Endothelial cell of umbilical vein (primary cell): ENCODE data around the gene UBE2S. TPM values are rescaled to one million over a fixed set of nuclear protein-coding genes. Genes with fewer than 3 reads are reported as not detected.
A peak's percentile ranks its signal among the peaks of the same experiment; 100 is the strongest.

Experiments
- BruUV-seq: library from RNA; stranded (reverse); fragments of 400-500 nt; replicated peaks from 2 replicates; lab custom pipeline; 2021; lab: Mats Ljungman, UMichigan
- CTCF ChIA-PET: fragments of 300-600, 350-600 bp; sonication (Branson Sonifier 250); formaldehyde crosslinking; loops from one replicate; lab custom pipeline; 2021; ENCODE audit warnings: antibody characterized with exemption, inconsistent platforms; lab: Charles Lee
- POLR2A ChIA-PET: fragments of 300-600, 350-600 bp; sonication (Branson Sonifier 250); formaldehyde crosslinking; loops from one replicate; lab custom pipeline; 2021; ENCODE audit warnings: antibody characterized with exemption, inconsistent platforms; lab: Charles Lee
- DNase-seq: peaks from one replicate; pipeline ENCODE4 v3.0.0-alpha.2; 2011; ENCODE audit warnings: low read depth, low spot score
- FAIRE-seq: peaks from 2 replicates; lab custom pipeline; 2011; peaks lifted over from hg19 to GRCh38; lab: Jason Lieb, UNC
- H2AFZ ChIP-seq: 2 replicates; pipeline ENCODE4 v1.6.0; 2012; ENCODE audit warnings: low read depth, low read length, control low read depth, inconsistent platforms
- H3K27ac ChIP-seq: 2 replicates; pipeline ENCODE4 v1.5.1; 2011; ENCODE audit warnings: low read depth, mild to moderate bottlenecking, control low read depth, low read length, moderate library complexity; ENCODE audit not compliant: insufficient read depth
- H3K27me3 ChIP-seq, 2 experiments: 2 replicates each; pipeline versions ENCODE4 v1.6.0 to v1.6.1; 2011; ENCODE audit warnings: low read length in 2 of 2, mixed read lengths in 1 of 2; ENCODE audit not compliant: control insufficient read depth in 2 of 2, insufficient read depth in 2 of 2
- H3K36me3 ChIP-seq, 2 experiments: 2 replicates in 1 of 2; 3 replicates in 1 of 2; pipeline ENCODE4 v1.5.1; 2011; ENCODE audit warnings: low read length in 2 of 2, mild to moderate bottlenecking in 1 of 2, moderate library complexity in 1 of 2; ENCODE audit not compliant: control insufficient read depth in 2 of 2, insufficient read depth in 2 of 2; ENCODE audit errors: extremely low read depth in 1 of 2
- H3K4me1 ChIP-seq: 3 replicates; pipeline ENCODE4 v1.5.1; 2011; ENCODE audit warnings: mild to moderate bottlenecking, low read length; ENCODE audit not compliant: control insufficient read depth, insufficient read depth; ENCODE audit errors: extremely low read depth
- H3K4me2 ChIP-seq: 2 replicates; pipeline ENCODE4 v1.6.1; 2011; ENCODE audit warnings: low read length, control low read depth, mixed read lengths; ENCODE audit not compliant: insufficient read depth
- H3K4me3 ChIP-seq, 3 experiments: fragments of 200-600 bp in 1 of 3; sonication (generic), shearing (Covaris generic) in 1 of 3; replicated peaks in 1 of 3; 2 replicates each; pipeline ENCODE4 v1.5.1; 2011 to 2016; ENCODE audit warnings: control low read depth in 3 of 3, low read length in 3 of 3, mild to moderate bottlenecking in 2 of 3, inconsistent platforms in 1 of 3, low read depth in 1 of 3, moderate library complexity in 1 of 3; ENCODE audit not compliant: insufficient read depth in 1 of 3
- H3K79me2 ChIP-seq: 2 replicates; pipeline ENCODE4 v1.6.0; 2012; ENCODE audit warnings: low read length, inconsistent platforms; ENCODE audit not compliant: control insufficient read depth, insufficient read depth
- H3K9ac ChIP-seq: replicated peaks from 2 replicates; pipeline ENCODE3; 2011; ENCODE audit warnings: low read length, control low read depth; ENCODE audit not compliant: insufficient read depth; ENCODE audit errors: extremely low read depth
- H3K9me1 ChIP-seq: replicated peaks from 3 replicates; pipeline ENCODE4 v1.6.0; 2011; ENCODE audit warnings: mild to moderate bottlenecking, low read length; ENCODE audit not compliant: control insufficient read depth, insufficient read depth; ENCODE audit errors: extremely low read depth
- H3K9me3 ChIP-seq: replicated peaks from 2 replicates; pipeline ENCODE4 v1.5.1; 2012; ENCODE audit warnings: low read length, inconsistent platforms; ENCODE audit not compliant: control insufficient read depth, insufficient read depth
- H4K20me1 ChIP-seq: replicated peaks from 2 replicates; pipeline ENCODE3; 2011; ENCODE audit warnings: mild to moderate bottlenecking, low read length; ENCODE audit not compliant: control insufficient read depth, insufficient read depth; ENCODE audit errors: extremely low read depth
- EZH2 ChIP-seq: IDR thresholded peaks from 2 replicates; pipeline ENCODE4 v1.6.1; 2012; ENCODE audit warnings: borderline replicate concordance, low read depth, mild to moderate bottlenecking, moderate library complexity, low read length, inconsistent platforms; ENCODE audit not compliant: severe bottlenecking
- FOS ChIP-seq: IDR thresholded peaks from 2 replicates; pipeline ENCODE4 v1.6.1; 2011; ENCODE audit warnings: mild to moderate bottlenecking, low read length, moderate library complexity, borderline replicate concordance; ENCODE audit not compliant: insufficient read depth
- JUN ChIP-seq: IDR thresholded peaks from 2 replicates; pipeline ENCODE4 v1.6.1; 2011; ENCODE audit warnings: borderline replicate concordance, low read depth; ENCODE audit not compliant: insufficient read length, insufficient read depth
- MYC ChIP-seq: IDR thresholded peaks from one replicate; pipeline ENCODE4 v1.6.1; 2011; ENCODE audit warnings: mild to moderate bottlenecking, low read depth, low read length
- POLR2A ChIP-seq: IDR thresholded peaks from 2 replicates; pipeline ENCODE4 v1.6.1; 2012; ENCODE audit warnings: low read depth, mild to moderate bottlenecking, control low read depth, low read length
- POLR2AphosphoS5 ChIP-seq: IDR thresholded peaks from 2 replicates; pipeline ENCODE4 v1.6.1; 2012; ENCODE audit warnings: low read depth, mild to moderate bottlenecking, control low read depth, low read length, moderate library complexity; ENCODE audit not compliant: insufficient read depth
- dilution Hi-C: fragments of 300-500 bp; cut with MboI; formaldehyde crosslinking; loops from one replicate; pipeline ENCODE4 v1.15.0; 2019; ENCODE audit warnings: low sequenced_read_pairs; ENCODE audit not compliant: extremely low pct_ligation_motif_present
- intact Hi-C: fragments of 100-400 bp; cut with micrococcal nuclease; formaldehyde crosslinking; loops from one replicate; pipeline ENCODE4 v1.10.0; 2022
- polyA plus RNA-seq, 4 experiments: library from polyadenylated mRNA; depleted of rRNA in 3 of 4; stranded (reverse) in 3 of 4; unstranded in 1 of 4; fragments of >200 nt; gene quantifications; 2 replicates each; pipeline versions ENCODE4 v1.2.1 to v1.2.3, GENCODE V29; 2011 to 2012; ENCODE audit warnings: missing spikeins in 1 of 4
- total RNA-seq: library from RNA; stranded (reverse); gene quantifications from 2 replicates; pipeline ENCODE4 v1.2.3, GENCODE V29; 2021

UBE2S gene
- total and polyA plus RNA-seq, 2 donors (not counting 3 experiments of a cell fraction or from before 2014, with no cell fraction given): 183 to 257 TPM

GRCh38 chr19:55406091-55406825 is 1.3 kb downstream of the UBE2S start:
- H3K9me3 ChIP-seq: no peaks in the 10 kb centered on the region
- H3K9ac ChIP-seq: peak overlapping the region; percentile 93
- CTCF ChIA-PET: interaction anchor here (0.7 to 1.6 kb wide), 5 partner anchors 9 to 105 kb away, joined by 3 to 4 read pairs (median 3); partner anchors contain the start of genes KMT5C and TMEM238
- TF ChIP-seq POLR2AphosphoS5: no peak
- no peak for TF ChIP-seq MYC
- no peak for TF ChIP-seq FOS
- TF ChIP-seq POLR2A: no peak
- TF ChIP-seq JUN: no peak
- no peak for TF ChIP-seq EZH2
- POLR2A ChIA-PET: interaction anchor here (1.1 to 2.0 kb wide), 2 partner anchors 20 to 22 kb away, joined by 3 to 11 read pairs; partner anchors contain the start of gene TMEM238
- peaks cover 13% of the 10 kb centered on the region for H3K4me1 ChIP-seq
- DNase-seq (no peak), FAIRE-seq (peak; percentile 24)
- peaks cover 14 to 17% of the 10 kb centered on the region in 2 experiments for H3K36me3 ChIP-seq
- no TSS peak for BruUV-seq
- intact Hi-C loops (no loop called here), dilution Hi-C loops (no loop called here)
- peak overlapping the region; percentile 59 for H3K4me2 ChIP-seq
- no peak overlapping the region for H3K27ac ChIP-seq
- H3K4me3 ChIP-seq: peak overlapping the region; percentile 63 to 90 (median 84)
- H4K20me1 ChIP-seq: no peaks in the 10 kb centered on the region
- H3K9me1 ChIP-seq: no peaks in the 10 kb centered on the region
- H3K27me3 ChIP-seq: no peaks in the 10 kb centered on the region
- no peak overlapping the region for H2AFZ ChIP-seq
- H3K79me2 ChIP-seq: peaks cover 53% of the 10 kb centered on the region

GRCh38 chr19:55405638-55406037 is 1.9 kb downstream of the UBE2S start:
- Histone ChIP-seq H3K9ac (no peak overlapping the region), H3K27me3 (no peaks in the 10 kb centered on the region), H3K4me2 (peak overlapping the region; percentile 59), H3K27ac (no peak overlapping the region), H3K79me2 (peaks cover 53% of the 10 kb centered on the region), H3K9me3 (no peaks in the 10 kb centered on the region), H3K9me1 (no peaks in the 10 kb centered on the region), H3K4me1 (peaks cover 13% of the 10 kb centered on the region), H2AFZ (no peak overlapping the region), H3K36me3 (peaks cover 14 to 21% of the 10 kb centered on the region in 2 experiments), H4K20me1 (no peaks in the 10 kb centered on the region), H3K4me3 (peak overlapping the region in 1 of 3 experiments; percentile 63)
- no TSS peak for BruUV-seq
- intact Hi-C loops (no loop called here), dilution Hi-C loops (no loop called here)
- DNase-seq: no peak
- no peak for FAIRE-seq
- TF ChIP-seq FOS: no peak
- TF ChIP-seq POLR2AphosphoS5: no peak
- TF ChIP-seq MYC: no peak
- TF ChIP-seq JUN: no peak
- no peak for TF ChIP-seq POLR2A
- CTCF ChIA-PET: interaction anchor here (0.7 to 1.6 kb wide), 5 partner anchors 8 to 104 kb away, joined by 3 to 4 read pairs (median 3); partner anchors contain the start of genes KMT5C and TMEM238
- POLR2A ChIA-PET: interaction anchor here (0.7 to 1.1 kb wide), 2 partner anchors 19 kb away, joined by 3 to 6 read pairs; no protein-coding TSS in a partner anchor
